SK-N-DZ (cell line): ENCODE measurements around the gene MINDY2.
"Not testable (repeated sequence)": the region's sequence is repeated elsewhere in the genome, so short reads cannot be mapped to it uniquely, and the experiment has no call there.

Source experiments
- DNase-seq: peaks from one replicate; pipeline ENCODE4 v3.0.0-alpha.2; 2015; ENCODE audit warnings: low spot score

The MINDY2 gene

DNA sequence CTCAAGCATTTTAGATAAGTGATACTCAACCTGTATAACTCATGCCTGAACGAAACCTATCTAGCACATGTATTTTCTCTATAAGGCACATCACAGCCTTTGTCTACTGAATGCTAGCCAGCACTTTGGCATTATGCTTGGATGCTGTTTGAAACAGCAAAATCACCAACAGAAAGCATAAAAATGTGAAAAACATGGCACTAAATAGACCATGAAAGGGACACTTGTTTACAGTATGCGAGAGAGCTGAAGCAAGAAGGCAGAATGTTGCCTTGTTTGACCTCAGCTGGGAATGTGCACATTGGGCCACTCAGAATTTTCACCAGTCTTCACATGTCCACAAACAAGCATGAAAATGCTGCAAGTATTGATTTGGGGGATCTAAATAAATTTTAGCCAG is 59.5 kb downstream of the MINDY2 start:
- no peak for DNase-seq

DNA sequence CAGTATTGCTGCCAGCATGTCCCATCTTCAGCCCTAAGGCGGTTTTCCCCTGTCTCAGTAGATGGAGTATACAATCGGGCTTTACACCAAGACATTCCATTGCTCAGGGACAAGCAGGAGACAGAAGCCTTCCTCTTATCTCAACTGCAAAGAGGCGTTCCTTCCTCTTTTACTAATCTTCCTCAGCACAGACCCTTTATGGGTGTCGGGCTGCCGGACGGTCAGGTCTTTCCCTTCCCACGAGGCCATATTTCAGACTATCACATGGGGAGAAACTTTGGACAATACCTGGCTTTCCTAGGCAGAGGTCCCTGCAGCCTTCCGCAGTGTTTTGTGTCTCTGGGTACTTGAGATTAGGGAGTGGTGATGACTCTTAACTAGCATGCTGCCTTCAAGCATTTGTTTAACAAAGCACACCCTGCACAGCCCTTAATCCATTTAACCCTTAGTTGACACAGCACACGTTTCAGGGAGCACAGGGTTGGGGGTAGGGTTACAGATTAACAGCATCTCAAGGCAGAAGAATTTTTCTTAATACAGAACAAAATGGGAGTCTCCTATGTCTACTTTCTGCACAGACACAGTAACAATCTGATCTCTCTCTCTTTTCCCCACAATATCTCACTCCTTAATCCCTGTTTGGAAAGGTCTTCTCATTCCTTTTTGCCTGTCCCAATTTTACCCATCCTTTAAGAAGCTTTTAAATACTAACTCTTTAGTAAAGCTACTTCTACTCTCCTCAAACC is 62.8 kb downstream of the MINDY2 start:
- DNase-seq = not testable (repeated sequence)

- no peak for DNase-seq
Measured at GRCh38 chr15:58839485-58839884, 68.4 kb downstream of the MINDY2 start.

GRCh38 chr15:58840048-58840447 is 68.9 kb downstream of the MINDY2 start:
- no peak for DNase-seq

DNA sequence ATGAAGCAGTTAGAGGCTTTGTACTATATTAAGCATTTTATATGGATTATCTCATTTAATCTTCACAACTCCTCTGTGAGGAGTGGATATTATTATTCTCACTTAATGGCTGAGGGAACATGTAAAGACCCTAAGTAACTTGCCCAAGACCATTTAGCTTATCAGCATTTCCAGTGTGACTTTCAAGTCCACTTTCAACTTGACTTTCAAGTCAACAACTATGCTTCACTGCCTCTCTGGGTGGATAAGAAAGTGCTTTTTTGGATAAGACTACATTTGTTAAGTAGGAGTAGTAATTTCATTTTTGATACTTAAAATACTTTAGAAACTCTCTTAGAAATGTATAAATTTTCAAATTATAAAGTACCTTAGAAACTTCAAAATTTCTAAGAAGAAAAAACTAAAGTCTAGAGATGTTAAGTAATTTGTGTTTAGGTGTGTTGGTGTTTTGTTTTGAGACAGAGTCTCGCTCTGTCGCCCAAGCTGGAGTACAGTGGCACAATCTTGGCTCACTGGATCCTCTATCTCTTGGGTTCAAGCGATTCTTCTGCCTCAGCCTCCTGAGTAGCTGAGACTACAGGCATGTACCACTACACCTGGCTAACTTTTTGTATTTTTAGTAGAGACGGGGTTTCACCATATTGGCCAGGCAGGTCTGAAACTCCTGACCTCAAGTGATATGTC is 71.8 kb downstream of the MINDY2 start:
- DNase-seq = no peak

DNA sequence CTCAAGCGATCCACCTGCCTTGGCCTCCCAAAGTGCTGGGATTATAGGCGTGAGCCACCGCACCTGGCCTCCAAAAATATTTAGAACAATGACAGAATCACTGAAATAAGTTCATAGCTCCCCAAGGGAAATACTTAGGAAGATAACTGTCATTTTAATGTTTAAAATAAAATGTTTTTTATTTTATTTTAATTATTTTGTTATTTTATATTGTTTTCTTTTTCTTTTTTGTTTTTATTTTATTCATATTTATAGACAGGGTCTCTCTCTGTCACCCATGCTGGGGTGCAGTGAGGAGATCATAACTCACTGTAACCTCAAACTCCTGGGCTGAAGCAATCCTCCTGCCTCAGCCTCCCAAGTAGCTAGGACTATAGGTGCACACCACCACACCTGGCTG is 80.1 kb downstream of the MINDY2 start:
- DNase-seq = not testable (repeated sequence)

GRCh38 chr15:58852347-58852746 is 81.2 kb downstream of the MINDY2 start:
- DNase-seq = no peak

DNA sequence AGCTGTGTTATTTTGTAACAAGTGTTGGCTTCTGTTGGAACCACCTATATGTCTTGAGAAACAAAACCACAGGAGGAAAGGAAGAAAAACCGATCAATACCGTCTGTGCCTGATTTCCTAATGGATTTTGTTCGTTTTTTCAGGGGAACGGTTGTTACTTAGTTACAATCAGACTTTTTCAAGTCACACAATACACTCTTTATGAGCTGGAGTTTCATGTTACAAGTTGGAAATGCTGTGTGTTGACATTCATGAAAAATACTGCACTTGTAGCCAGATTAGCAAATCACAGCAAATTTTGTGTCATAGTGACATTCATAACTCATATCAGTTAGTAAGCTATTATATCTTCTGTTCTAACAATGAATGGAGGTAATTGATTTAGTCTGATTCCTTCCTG is 83.5 kb downstream of the MINDY2 start:
- DNase-seq = no peak

- no peak for DNase-seq
Measured at GRCh38 chr15:58856086-58856485, 85.0 kb downstream of the MINDY2 start.

DNA sequence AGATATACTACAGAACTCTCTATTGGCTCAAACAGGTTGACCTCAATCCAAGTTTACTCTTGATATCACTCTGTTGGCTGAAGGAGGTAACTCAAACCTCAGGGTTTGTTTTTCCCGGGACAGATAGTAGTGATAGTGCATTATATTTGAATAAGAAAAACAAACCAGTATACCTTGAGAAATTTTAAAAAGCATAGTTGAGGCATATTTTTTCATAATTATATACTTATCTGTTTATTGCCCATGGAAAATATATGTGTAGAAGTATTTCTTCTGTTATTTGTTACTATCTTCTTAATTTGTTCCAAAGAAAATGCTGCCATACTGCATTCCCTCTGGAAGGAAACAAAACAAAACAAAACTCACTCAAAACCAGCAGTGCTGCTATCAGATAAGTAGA is 85.5 kb downstream of the MINDY2 start:
- not testable (repeated sequence) for DNase-seq

DNA sequence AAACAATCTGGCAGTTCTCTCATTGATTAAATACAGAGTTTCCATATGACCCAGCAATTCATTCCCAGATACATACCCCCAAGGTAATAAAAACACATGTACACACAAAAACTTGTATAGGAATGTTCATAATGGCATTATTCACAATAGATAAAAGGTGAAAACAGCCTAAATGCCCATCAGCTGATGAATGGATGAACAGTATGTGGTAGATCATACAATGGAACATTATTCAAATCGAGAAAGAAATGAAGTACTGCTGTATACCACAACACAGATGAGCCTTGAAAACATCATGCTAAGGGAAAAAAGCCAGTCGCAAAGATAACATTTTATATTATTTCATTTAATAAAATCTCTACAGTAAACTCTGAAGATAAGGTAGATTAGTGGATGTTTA is 91.2 kb downstream of the MINDY2 start:
- no peak for DNase-seq

- peak; percentile 13 for DNase-seq
Measured at GRCh38 chr15:58864602-58865424, 93.7 kb downstream of the MINDY2 start.

DNA sequence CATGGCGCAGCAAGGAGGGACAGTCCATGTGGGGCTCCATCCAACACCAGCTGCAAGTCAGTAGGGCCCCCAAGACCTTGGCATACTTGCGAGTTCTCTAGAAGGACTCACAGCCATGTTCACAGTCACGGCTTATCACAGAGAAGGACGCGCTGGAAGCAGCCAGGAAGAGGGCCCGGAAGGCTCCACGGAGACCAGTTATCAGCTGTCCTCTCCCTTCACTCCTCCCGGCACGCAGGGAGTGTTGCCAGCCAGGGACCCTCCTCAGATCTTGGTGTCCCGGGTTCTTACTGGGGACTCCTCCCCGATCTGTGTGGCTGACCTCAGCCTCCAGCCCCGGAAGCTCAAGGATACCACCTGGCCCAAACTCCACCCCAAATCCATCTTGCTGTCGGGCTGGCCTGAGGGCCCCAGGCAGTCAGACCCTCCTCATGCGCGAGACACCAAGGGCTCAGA is 94.4 kb downstream of the MINDY2 start:
- DNase-seq = no peak

DNA sequence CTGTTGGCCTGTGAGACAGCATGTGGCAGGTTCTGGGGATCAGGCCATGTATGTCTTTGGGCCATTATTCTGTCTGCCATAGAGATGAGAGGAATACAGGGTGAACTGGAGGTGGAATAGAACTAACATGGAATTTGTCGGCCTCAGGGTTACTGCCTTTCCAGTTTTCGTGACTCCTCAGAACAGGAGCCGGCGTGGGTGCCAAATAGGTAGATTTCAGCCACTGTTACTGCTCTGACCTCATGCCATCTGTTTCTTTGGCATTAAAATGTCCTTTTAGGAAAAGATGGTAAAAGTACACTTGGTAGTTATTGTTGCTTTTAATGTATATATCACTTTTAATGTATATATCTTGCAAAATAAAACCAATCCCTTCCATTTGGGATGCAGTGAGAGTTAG is 96.8 kb downstream of the MINDY2 start:
- no peak for DNase-seq

DNA sequence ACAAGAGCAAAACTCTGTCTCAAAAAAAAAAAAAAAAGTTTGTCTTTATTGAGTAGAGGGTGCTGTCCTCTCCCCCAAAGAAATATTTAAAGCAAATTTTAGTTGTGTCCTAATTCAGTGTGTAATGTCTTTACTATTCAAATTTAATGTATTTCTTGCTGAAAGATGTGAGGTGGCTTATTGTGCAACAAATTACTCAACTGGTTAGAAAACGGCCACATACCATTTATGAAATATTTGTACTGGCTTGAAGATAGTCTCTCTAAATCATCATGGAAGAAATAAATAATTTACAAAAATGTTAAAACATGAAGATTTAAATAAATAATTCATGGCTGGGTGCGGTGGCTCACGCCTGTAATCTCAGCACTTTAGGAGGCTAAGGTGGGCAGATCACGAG is 99.3 kb downstream of the MINDY2 start:
- DNase-seq = no peak

DNA sequence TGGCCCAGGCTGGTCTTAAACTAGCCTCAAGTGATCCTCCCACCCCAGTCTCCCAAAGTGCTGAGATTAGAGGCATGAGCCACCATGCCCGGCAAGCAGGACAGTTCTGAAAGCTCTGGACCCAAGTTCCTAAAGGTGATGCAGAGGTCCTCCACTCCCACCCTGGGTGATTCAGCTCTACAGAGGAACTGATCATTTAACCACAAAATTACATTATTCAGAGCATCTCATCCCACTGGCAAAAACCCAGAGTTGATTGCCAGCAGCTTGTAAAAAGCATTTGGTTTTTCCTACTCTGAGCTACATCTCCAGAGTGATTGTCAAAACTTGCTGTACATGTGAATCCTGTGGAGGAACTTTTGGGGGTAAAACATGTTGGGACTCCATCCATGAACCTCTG is 102.2 kb downstream of the MINDY2 start:
- no peak for DNase-seq

DNA sequence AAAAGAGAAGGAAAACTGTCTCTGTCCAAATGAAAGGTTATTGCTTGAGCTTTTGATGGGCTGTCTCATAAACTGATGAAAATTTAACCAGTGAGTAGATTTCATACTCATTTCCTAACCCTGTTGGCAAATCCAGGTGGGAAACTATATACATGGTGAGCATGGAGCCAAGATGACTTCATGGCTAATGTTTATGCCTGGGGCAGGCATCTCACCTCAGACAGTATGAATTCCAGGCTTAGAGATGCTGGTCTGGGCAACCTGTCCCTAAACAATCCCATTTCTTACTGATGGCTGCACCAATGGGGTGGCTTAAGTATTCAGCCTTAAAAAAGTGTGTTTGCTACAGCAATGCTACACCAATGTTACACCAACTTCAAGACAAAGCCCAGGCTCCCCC is 104.2 kb downstream of the MINDY2 start:
- DNase-seq = no peak

GRCh38 chr15:58876306-58877106 is 105.4 kb downstream of the MINDY2 start:
- DNase-seq = no peak

DNA sequence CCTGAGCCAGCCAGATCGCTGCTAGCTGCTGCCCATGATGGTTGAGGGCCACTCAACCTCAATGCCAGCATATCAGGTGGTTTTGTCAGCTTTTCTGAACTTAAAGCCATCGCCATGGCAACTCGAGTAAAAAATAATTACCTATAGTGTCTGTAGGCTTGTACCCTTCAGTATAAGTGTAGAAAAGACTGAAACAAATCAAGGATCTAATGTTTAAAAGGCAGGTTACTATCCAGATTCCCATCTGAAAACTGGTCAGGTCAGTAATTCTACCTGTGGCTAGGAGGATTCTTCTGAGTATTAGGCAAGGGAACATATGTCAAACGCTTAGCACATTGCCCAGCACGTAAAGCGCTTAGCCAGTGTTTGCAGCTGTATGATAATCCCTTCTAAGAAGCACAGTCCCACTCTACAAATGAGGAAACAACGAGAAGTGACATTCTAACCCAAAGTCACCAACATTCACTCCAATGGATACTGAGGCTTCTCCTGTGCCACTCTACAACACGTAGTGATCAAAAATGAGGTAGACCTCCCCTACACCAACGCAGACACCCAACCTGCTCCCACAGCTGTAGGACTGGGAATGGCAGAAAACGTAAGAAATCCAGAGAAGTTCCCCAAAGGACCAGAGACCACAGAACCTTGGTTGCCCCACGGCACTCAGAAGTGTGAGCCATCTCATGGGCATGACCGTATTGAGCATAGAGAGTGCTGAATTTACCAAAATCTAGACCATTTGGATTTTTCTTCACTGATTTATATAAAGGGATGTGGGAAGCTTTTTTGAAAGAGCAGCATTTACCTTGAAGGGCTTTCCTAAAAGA is 107.1 kb downstream of the MINDY2 start:
- DNase-seq = no peak

DNA sequence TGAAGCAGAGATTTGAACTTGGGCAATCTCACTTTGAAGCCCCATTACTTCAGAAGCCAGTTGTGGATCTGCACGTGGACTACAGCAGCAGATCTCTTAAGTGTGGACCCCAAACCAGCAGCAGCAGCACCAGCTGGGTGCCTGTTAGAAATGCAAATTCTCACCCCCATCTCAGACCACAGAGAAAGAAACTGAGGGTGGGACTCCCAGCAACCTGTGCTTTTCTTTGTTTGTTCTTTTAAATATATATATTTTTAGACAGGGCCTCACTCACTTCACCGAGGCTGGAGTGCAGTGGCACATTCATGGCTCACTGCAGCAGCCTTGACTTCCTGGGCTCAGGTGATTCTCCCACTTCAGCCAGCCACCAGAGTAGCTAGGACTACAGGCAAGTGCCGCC is 109.2 kb downstream of the MINDY2 start:
- no peak for DNase-seq

DNA sequence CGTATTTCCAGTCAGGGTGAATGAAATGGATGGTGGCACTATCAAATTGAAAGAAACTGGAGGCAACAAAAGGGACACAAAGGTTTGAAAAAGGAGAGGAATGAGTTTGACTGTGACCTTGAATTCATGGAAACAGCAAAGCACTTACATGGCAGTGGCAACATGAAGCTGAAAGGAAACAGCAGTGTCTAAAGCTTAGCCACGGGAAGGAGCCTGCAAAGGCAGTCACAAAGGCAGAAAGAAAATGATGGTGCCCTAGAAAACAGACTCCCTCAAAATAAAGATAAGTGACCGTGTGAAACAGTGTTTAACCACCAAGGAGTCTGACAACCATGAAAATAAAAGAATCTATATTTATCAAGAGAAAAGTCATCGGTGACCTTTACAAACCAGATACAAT is 111.1 kb downstream of the MINDY2 start:
- DNase-seq = no peak
